RCC 7860 (cell line): Measurements from ENCODE around the gene PDE3A.

Experiments used
- DNase-seq: peaks from one replicate; pipeline ENCODE4 v3.0.0-alpha.2; 2015; ENCODE audit warnings: low spot score
- FAIRE-seq: peaks from 2 replicates; lab custom pipeline; 2012; peaks lifted over from hg19 to GRCh38; lab: Jason Lieb, UNC

PDE3A gene

DNA sequence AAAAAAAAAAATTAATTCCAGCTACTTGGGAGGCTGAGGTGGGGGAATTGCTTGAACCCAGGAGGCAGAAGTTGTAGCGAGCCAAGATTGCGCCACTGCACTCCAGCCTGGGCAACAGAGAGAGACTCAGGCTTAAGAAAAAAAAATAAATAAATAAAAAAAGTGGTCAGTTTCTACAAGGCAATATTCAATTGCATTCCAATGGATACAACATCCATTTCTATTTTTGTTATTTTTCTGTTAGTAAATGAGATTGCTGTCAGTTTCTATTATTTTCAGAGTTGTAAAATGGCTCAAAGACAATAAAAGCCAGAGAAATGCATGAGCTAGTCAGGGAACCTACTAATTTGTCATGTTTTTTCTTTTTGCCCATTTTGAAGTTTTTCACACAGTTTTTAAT, 119.2 kb downstream of the PDE3A start:
- FAIRE-seq (no peak), DNase-seq (no peak)

DNA sequence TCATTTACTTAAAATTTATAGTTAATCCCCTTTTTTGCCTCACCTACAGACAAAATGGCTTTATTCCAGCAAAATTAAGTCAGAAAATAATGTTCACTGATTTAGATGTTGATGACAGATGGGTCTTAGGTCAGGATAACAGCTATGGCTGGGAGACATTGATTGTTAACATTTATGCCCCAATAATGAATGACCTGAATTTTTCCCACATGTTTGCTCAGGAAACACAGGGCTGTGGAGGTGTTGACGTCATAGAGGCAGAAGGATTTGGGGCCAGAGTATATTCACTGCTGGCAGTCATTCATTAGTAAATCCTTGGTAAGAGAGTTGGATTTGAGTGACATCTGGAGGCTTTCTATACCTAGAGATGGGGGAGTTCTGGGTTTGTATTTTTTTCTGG, 121.3 kb downstream of the PDE3A start:
- DNase-seq (no peak), FAIRE-seq (no peak)

DNA sequence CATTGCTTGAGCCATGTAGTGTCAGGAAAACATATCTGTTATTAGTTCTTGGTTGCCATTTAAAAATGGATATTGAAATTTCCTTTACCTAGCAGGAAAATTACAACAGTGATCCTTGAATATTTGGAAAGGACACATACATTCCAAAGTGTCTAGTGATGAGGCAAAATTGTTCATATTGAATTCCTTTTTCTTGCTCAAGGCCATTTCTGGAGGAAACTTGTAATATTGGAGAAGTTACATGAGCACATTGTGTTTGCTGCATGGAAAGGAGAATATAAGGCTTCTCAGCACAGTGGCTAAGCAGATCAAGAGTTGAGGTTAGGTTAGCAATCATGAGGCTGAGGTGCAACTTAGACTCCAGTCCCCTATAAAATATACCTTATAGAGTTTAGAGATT, 121.9 kb downstream of the PDE3A start:
- DNase-seq = no peak
- no peak for FAIRE-seq

DNA sequence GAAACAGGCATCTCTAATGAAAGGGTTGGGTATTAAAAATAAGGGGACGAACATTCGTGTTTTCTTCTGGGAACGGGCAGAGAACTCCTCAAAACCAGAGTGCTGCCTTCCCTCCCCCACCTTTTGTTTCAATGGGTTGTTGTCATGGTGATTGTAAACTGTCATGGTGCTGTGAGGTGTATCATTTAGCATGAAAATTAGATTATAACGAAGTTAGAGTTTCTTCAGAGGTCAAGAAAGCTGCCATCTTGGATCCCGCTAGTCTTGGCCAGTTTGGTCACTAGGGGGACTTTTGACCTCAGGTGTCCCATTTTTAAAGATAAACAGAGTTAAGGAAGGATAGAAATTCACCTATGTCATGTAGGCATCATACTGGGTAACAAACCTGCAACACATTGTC, 123.0 kb downstream of the PDE3A start:
- DNase-seq (no peak), FAIRE-seq (no peak)

DNA sequence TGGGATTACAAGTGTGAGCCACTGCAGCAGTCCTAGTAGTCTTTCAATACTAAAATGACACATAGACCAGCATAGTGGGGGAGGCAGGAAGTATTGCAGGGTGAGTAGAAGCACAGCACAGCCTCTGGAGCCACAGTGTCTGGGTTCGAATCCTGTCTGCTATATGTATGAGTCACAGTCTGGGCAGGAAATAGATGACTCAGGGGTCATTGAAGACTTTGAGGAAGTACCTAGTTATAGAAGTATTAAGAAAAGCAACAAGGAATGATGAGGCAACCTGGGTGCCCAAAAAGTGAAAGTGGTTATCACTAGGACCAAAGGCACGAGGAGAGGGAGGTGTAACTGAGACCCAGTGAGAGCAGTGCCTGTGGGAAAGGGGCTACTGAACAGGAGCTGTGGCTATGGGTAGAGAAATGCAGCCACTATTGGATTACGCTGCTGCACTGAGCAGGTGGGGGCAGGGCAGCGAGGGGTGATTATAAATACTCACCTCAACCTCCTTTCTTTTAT, 124.0 kb downstream of the PDE3A start:
- FAIRE-seq = peak; percentile 69

DNA sequence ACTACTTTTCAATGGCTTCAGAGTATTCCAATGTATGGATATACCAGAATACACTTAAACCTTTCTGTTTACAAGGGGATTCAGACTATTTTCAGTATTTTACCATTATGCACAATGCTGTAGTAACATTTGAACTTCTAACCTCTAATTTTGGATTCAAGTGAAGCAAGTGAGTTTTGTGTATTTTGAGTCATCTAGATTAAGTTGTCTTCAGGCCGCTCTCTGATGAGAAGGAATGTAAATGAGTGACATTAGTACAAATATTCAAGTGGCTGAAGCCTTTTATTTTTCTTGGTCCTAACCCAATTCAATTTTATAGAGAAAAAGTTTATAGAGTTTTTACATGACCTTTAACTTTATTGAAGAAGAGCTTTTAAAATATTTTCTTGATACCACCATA, 125.6 kb downstream of the PDE3A start:
- FAIRE-seq = no peak
- no peak for DNase-seq

More for the DNA sequence above, 124.0 kb downstream of the PDE3A start:
- peak; percentile 87 for DNase-seq

DNA sequence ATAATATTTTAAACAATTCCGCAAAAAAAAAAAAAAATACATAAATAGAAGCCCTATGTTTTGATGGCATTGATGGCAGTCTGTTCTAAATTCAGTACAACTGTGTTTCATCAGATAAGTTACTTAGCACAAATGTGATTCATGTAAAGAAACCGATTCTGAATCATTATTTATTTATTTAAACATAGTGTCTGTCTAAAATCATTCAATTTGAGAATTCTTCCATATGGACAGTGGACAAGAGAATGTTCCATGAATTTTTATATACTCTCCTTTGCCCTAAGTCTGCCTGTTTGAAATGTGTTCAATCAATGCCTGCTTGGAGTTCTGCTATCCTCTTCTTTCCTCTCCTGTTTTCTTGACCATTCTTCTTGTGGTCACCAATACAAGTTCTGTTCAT, 126.5 kb downstream of the PDE3A start:
- FAIRE-seq (no peak), DNase-seq (no peak)

DNA sequence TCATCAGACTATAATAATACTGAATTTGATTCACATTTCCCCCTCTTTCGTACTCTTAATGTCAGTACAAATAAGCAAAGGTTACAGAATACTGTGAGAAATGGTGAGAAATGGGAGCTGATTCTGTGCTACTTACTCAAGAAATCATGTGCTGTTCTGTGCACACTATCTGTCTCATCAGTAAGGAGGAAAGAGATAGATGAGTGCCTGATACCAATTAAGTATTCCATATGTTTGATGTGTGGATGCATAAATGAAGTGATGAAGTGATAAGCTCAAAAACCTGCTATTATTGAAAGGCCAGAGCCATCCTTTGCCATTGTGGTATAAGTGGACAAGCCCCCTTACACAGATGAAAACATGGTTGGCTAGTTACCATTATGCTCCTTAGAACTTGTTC, 127.7 kb downstream of the PDE3A start:
- DNase-seq (no peak), FAIRE-seq (no peak)

DNA sequence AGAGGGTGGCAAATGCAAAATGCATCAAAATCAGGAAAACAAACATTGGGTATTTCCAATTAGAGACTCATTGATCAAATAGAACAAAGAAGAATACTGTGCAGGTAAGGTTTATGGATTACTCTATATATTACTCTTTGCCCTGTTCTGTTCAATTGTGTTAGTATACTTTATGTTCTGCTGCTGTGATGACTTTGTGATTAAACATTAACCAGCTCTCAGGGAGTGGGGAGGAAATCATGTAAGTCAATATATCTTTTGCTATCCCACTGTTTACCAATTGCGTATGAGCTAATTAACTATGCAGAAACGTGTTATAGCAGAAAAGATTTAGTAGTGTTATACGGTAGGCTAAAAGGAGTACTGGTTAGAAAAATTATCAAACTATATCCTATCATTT, 129.4 kb downstream of the PDE3A start:
- no peak for FAIRE-seq
- no peak for DNase-seq

DNA sequence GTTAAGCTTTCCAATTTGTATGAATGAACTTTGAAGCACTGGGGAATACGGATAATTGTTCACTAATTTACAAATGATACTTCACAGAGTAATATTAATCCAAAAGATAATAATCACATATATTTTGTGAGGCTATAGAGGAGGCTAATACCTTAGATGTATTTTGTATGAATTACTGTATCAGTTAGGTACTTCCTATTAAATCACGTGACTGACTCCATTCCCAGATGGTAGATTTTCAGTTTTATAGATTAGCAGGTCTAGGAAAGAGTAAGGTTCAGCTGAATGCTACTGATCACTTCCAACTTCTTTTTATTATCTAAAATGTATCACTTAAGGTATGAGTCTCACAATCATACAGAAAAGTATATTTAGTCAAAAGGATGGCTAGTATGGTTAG, 133.6 kb downstream of the PDE3A start:
- no peak for DNase-seq
- no peak for FAIRE-seq

DNA sequence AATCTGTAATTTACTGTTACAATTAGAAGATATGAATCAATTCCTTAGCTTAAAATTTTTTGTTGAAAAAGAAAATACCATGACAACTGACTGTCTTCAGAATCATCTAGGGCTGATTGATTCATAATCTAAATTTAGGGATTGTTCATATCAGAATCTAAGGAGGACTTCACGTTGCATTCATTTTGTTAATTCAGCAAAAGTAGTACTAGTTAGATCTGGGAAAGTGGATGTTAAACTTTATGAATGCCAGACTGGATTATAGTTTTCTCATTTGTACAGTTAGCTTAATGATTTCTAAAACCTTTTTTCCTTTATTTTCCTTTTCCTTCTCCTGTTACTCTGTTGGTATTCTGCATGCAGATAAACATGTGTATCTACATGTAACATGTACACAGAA, 135.5 kb downstream of the PDE3A start:
- no peak for DNase-seq

DNA sequence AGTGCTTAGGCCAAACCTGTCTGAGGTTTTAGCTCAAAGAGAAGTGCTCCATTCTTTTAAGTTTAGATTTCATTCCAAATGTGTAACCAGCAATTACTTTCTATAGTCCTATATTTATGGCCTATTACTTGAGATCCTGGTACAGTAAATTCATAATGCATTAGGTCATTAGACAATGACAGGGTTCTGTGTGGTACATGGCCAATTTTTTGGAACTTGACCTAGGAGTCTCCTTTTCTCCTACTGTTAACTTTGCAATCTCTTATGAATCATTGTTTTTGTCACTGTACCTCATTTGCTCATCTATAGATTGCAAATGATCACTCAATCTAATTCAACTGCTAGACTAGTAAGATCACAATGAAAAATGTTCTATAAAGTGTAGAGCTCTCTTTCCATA, 136.7 kb downstream of the PDE3A start:
- DNase-seq (no peak), FAIRE-seq (no peak)

More for the DNA sequence above, 135.5 kb downstream of the PDE3A start:
- no peak for FAIRE-seq

DNA sequence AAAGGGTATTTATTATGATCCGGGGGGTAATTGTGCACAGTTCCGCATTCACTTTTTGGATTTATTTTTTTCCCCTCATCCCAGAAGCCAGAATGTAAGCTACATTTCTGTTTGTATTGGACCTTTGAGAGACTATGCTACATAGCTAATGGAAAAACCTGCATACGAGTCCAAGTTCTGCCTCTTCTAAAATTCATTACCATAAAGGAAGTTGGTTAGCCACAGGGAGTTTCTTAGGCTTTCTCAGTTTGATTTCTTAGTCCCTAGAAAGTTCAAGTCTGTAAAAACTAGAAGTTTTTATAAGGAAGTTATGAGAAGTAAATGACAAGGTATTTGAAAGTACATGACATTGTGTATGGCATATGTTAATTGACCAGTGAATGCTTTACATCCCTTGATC, 138.7 kb downstream of the PDE3A start:
- DNase-seq (no peak), FAIRE-seq (no peak)

DNA sequence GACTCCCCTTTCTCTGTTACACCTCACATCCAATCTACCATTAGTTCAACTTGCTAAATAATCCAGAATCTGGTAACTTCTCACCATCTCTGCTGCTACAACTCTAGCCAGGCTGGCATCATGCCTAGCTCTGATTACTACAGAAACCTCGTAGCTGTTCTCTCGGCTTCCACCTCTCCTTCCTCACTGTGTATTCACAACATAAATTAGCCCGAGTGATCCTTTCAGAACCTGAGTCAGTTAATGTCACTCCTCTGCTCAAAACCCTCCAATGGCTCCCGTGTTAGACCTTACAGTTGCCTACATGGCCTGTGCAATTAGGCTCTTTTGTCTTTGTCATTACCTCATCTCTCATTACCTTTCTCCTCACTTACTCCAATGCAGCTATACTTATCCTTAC, 139.4 kb downstream of the PDE3A start:
- no peak for FAIRE-seq

DNA sequence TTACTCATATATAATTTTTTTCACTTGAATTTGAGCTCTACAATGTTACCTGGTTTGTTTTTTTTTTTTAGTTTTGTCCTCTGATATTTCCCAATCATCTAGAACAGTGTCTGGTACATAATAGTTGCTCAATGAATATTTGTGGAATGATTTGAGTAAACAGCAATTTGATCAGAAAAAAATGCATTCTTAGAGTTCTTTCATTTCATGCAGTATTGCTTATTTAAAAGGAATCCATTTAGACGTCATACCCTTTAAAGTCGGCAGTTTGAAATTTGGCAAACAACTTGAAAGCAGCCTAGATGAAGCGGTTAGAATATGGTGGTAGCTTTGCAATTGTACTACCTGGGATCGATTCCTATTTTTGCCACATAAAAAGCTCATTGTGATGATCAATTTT, 140.0 kb downstream of the PDE3A start:
- FAIRE-seq (no peak), DNase-seq (no peak)

More for the DNA sequence above, 139.4 kb downstream of the PDE3A start:
- DNase-seq = no peak

DNA sequence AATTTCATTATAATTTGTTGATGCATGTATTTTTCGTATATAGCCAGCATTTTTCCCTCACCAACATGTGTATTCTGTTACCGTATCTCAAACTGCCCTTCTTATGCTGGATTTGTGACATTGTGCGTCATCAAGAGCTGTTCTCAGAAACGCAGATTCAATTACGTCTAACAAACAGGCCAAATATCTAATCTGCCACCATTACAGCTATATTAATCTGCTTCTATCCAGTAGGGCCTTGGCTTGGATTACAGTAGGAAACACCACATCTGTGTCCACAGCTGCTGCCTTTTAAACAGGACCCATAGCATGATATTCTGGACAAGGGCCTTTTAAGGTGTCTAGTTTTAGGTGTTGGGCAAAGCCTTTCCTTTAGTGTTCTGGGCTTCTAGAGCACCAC, 140.6 kb downstream of the PDE3A start:
- FAIRE-seq (no peak), DNase-seq (no peak)

DNA sequence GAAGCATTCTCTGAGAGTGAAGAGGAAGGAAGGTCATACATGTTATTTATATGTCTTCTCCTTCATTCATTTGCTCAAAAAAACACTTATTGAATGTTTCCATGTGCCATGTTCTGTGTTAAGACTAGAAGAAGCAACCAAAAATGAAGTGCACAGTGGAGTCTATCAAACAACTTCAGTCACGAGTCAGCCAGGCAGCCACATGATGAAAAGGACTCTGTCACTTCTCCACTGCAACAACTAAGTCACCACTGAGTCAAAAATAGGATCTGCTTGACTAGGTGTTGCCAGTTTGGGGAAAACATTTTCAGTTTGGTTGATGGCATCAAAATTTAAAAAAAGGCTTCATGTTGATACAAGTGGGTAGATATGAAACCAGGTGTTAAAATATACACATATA, 142.5 kb downstream of the PDE3A start:
- FAIRE-seq (no peak), DNase-seq (no peak)

DNA sequence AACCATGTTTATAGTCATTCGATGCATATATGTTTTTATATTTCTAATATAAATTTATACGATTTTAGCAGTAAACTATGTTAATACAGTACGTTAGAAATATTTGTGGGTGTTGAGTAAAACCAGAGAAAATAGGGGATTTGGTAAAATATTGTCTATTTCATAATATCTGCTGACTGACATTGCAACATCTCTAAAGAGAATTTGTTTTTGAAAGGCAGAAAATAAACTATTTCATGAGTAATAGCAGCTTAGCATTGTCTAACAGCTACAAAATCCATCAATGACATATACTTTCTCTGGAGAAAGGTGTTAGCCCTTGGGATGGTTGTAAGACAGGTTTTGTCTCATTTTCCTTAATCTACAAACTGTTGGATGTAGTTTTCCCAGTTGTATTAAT, 144.9 kb downstream of the PDE3A start:
- DNase-seq (no peak), FAIRE-seq (no peak)

DNA sequence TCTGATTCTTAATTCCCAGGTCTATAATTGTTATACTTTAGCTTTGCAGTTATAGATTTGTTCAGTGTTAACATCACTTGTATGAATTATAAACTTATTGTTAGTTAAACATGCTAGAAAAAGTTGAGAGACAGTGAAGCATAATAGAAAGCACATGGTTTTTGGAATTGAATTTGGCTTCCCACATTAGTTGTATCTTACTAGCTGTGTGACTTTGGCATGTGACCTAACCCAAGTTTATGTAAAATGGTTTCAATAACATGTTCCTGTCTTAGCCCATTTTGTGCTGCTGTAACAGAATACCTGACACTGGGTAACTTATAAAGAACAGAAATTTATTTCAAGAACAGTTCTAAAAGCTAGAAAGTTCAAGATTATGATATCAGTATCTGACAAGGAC, 146.3 kb downstream of the PDE3A start:
- FAIRE-seq = no peak
- DNase-seq = no peak

DNA sequence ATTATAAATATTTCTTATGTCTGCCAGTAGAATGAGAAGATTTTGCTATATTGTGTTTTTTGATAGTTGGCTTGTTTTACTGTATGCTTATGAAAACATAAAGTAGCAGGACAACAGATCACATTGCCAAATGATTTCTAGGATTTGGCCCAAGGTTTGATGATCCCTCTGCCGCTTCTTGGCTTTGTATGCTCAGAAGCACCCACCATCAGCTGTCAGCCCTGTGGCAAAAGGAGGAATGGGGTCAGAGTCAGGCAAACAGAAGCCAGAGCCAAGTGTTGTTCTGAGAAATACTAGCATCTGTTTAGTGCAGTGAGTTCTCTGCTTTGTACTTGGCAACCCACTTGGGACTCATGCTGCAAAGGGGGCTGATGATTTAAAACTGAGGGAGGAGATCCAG, 152.2 kb downstream of the PDE3A start:
- FAIRE-seq = no peak
- DNase-seq = no peak

DNA sequence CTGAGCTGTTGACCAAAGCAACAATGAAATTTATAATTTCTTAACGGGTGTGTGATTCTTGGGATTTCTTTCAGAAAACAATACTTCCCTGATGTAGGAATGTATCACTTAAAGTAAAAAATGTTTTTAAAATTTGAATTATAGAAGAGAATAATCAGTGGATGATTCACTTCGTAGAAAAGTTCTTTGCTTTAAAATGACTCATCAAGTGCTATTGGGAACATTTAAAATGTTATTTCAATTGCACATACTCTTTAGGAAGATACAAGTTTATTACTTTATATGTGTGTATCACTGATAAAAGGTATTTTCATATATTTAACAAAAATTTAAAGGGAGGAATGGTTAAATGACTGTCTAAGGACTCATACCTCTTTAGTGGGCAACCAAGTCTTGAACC, 155.3 kb downstream of the PDE3A start:
- FAIRE-seq = no peak

DNA sequence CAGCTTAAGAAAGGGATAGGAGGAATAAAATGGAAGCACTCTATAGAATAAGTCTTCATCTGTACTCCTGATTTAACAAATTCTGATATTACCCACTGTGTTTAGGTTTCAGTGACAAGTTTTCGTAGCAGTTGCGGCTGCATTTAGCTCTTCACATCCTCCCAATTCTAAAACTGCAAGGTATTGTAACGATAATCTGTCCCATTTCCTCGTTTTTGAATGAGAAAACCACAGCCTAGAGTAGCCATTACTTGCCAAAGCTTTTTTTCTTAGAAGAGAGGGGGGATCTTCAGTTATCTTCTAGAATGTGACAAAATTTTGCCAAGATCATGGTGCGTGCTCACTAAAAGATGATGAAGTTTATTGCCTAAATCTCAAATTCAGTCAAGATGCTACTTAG, 155.8 kb downstream of the PDE3A start:
- DNase-seq (no peak), FAIRE-seq (no peak)

More for the DNA sequence above, 155.3 kb downstream of the PDE3A start:
- no peak for DNase-seq

DNA sequence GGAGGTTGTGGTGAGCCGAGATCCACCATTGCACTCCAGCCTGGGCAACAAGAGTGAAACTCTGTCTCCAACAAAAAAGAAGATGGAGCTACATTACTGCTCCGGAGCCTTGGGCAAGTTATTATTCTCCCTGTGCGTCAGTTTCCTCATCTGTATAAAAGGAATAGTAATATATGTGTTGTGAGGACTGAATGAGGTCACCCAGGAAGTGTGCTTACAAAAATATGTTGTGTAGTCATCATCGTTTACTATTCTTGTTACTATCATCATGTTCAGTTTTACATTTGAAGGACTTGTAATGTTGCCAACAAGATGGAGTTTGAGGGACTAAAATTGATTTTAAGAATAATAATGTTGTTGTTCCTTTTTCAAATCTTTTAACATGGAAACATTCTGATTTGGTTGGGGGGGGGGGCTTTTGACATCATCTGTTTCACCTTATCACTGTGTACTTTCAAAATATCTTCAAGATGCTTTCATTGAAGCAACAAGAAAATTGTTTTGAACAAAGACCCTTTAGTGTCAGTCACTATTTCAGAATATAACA, 156.8 kb downstream of the PDE3A start:
- DNase-seq (no peak), FAIRE-seq (no peak)
